WTC11 (cell line): Measurements from ENCODE around the gene WDPCP. TPM values are rescaled to one million over a fixed set of nuclear protein-coding genes. Genes with fewer than 3 reads are reported as not detected.

ENCODE experiments used
- ATAC-seq: fragments of 200-7000 bp; cut with Tn5 transposase; 2 replicates; pipeline ENCODE4 v1.10.0; 2021; ENCODE audit warnings: mild to moderate bottlenecking, moderate library complexity
- CTCF ChIA-PET: fragments of 300-600 bp; sonication (Branson Sonifier 250); formaldehyde crosslinking; loops from one replicate; lab custom pipeline; 2021; ENCODE audit warnings: antibody characterized with exemption; lab: Charles Lee
- POLR2A ChIA-PET: fragments of 350-600 bp; sonication (Branson Sonifier 250); formaldehyde crosslinking; loops from one replicate; lab custom pipeline; 2021; ENCODE audit warnings: antibody characterized with exemption; lab: Charles Lee
- DNase-seq: peaks from one replicate; pipeline ENCODE4 v3.0.0; 2021; ENCODE audit warnings: low spot score
- H3K27ac Mint-ChIP-seq: 2 replicates; pipeline ENCODE4 v1.8.0; 2021; ENCODE audit warnings: mixed read lengths
- H3K27me3 Mint-ChIP-seq: 2 replicates; pipeline ENCODE4 v1.8.0; 2021; ENCODE audit warnings: low read depth, mild to moderate bottlenecking, moderate library complexity, mixed read lengths
- H3K36me3 Mint-ChIP-seq: 2 replicates; pipeline ENCODE4 v1.8.0; 2021; ENCODE audit warnings: mixed read lengths
- H3K4me1 Mint-ChIP-seq: 2 replicates; pipeline ENCODE4 v1.8.0; 2022; ENCODE audit warnings: mixed read lengths
- H3K4me3 Mint-ChIP-seq: 2 replicates; pipeline ENCODE4 v1.8.0; 2021; ENCODE audit warnings: mild to moderate bottlenecking, moderate library complexity, mixed read lengths
- H3K9me3 Mint-ChIP-seq: 2 replicates; pipeline ENCODE4 v1.8.0; 2021; ENCODE audit warnings: mixed read lengths
- AR ChIP-seq: fragments of 250-450 bp; sonication (Bioruptor Pico); IDR thresholded peaks from 2 replicates; pipeline ENCODE4 v1.9.0; 2021; ENCODE audit warnings: mild to moderate bottlenecking
- ATF1 ChIP-seq: sonication (generic); formaldehyde crosslinking; IDR thresholded peaks from 2 replicates; pipeline ENCODE4 v1.8.1; 2023; ENCODE audit warnings: mild to moderate bottlenecking, moderate library complexity, missing genetic modification reagents
- ATF6 ChIP-seq: sonication (generic); formaldehyde crosslinking; IDR thresholded peaks from 2 replicates; pipeline ENCODE4 v1.8.1; 2023; ENCODE audit warnings: mild to moderate bottlenecking, missing genetic modification reagents
- FOXK1 ChIP-seq: sonication (generic); formaldehyde crosslinking; IDR thresholded peaks from 2 replicates; pipeline ENCODE4 v1.8.0; 2022; ENCODE audit warnings: mild to moderate bottlenecking, moderate library complexity, missing genetic modification reagents
- GRHL2 ChIP-seq: fragments of 250-450 bp; sonication (Bioruptor Pico); IDR thresholded peaks from 2 replicates; pipeline ENCODE4 v1.8.0; 2022; ENCODE audit warnings: mild to moderate bottlenecking, moderate library complexity; ENCODE audit not compliant: insufficient replicate concordance, severe bottlenecking
- IRF1 ChIP-seq: sonication (generic); formaldehyde crosslinking; IDR thresholded peaks from 2 replicates; pipeline ENCODE4 v1.8.0; 2023; ENCODE audit warnings: missing genetic modification reagents
- IRF2 ChIP-seq: sonication (generic); formaldehyde crosslinking; IDR thresholded peaks from 2 replicates; pipeline ENCODE4 v1.8.0; 2022; ENCODE audit warnings: low read depth, missing genetic modification reagents, borderline replicate concordance
- NFE2L1 ChIP-seq: sonication (generic); formaldehyde crosslinking; IDR thresholded peaks from 2 replicates; pipeline ENCODE4 v1.8.1; 2023; ENCODE audit warnings: missing genetic modification reagents
- NR3C1 ChIP-seq: sonication (generic); formaldehyde crosslinking; conservative IDR thresholded peaks from 2 replicates; pipeline ENCODE4 v1.8.1; 2023; ENCODE audit warnings: low read depth, mild to moderate bottlenecking, missing genetic modification reagents
- OVOL2 ChIP-seq: fragments of 250-450 bp; sonication (Bioruptor Pico); IDR thresholded peaks from 2 replicates; pipeline ENCODE4 v1.9.0; 2021; ENCODE audit warnings: mild to moderate bottlenecking, borderline replicate concordance
- RORB ChIP-seq: fragments of 250-450 bp; sonication (Bioruptor Pico); IDR thresholded peaks from 2 replicates; pipeline ENCODE4 v1.9.0; 2021; ENCODE audit warnings: mild to moderate bottlenecking
- SP1 ChIP-seq: sonication (generic); formaldehyde crosslinking; conservative IDR thresholded peaks from 2 replicates; pipeline ENCODE4 v1.8.1; 2022; ENCODE audit warnings: missing genetic modification reagents
- ZNF263 ChIP-seq: sonication (generic); formaldehyde crosslinking; IDR thresholded peaks from 2 replicates; pipeline ENCODE4 v1.8.1; 2022; ENCODE audit warnings: low read depth, mild to moderate bottlenecking, moderate library complexity, missing genetic modification reagents
- total RNA-seq: library from RNA; stranded (reverse); gene quantifications from 3 replicates; pipeline ENCODE4 v1.2.3, GENCODE V29; 2021
- TF ChIP-seq, protein P1 (sequence below): sonication (generic); formaldehyde crosslinking; IDR thresholded peaks from 2 replicates; pipeline ENCODE4 v1.8.1; 2022; ENCODE audit warnings: mild to moderate bottlenecking, moderate library complexity, missing genetic modification reagents
- TF ChIP-seq, protein P2 (sequence below): sonication (generic); formaldehyde crosslinking; IDR thresholded peaks from 2 replicates; pipeline ENCODE4 v1.8.0; 2023; ENCODE audit warnings: missing genetic modification reagents, mild to moderate bottlenecking, borderline replicate concordance
- TF ChIP-seq, protein P3 (sequence below): fragments of 250-450 bp; sonication (Bioruptor Pico); IDR thresholded peaks from 2 replicates; pipeline ENCODE4 v1.8.0; 2021; ENCODE audit warnings: mild to moderate bottlenecking

Gene WDPCP
- total RNA-seq, 1 experiment from 2014 or later = 10.9 TPM

DNA sequence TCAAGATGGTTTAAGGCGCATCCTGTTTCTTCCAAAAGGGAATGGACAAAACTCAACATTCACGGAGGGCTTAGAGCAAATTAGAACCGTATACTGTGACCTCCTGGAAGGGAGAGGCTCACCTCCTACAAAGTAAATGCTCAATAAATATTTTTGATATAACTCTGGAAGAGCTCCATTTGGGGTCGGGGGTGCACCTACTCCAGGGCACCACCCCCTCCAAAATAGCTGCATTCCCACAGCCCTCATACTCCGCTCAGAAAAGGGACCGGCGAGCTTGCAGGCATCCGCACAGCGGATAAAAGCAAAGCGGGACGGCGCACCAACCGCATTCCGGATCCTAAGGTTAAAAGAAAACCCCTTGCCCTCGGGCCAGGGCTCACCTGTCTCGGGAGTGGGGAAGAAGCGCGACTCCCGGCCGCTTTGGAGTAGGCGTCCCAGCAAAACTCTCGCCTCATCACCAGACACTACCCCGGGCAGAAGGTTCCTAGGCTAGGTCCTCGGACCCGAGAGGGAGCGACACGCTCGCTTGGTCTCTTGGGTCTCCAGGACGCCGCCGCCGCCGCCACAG lies 378 bp downstream of the WDPCP start:
- Mint-ChIP-seq H3K27me3 (no peaks in the 10 kb centered on the region), H3K4me1 (peaks cover 32% of the 10 kb centered on the region), H3K36me3 (peaks cover 13% of the 10 kb centered on the region), H3K27ac (peak overlapping the region; percentile 97), H3K9me3 (no peaks in the 10 kb centered on the region), H3K4me3 (peak overlapping the region; percentile 99)
- ChIA-PET POLR2A (interaction anchor here (0.6 to 1.9 kb wide), 9 partner anchors 9 to 253 kb away, joined by 3 to 14 read pairs (median 4); partner anchors contain the start of gene UGP2), CTCF (interaction anchor here (0.9 to 1.7 kb wide), 6 partner anchors 9 to 163 kb away, joined by 3 to 6 read pairs (median 4); no protein-coding TSS in a partner anchor)
- ATAC-seq (peak; percentile 5; the same call in 1 of the 2 replicates), DNase-seq (no peak)
- TF ChIP-seq, protein P1, sequence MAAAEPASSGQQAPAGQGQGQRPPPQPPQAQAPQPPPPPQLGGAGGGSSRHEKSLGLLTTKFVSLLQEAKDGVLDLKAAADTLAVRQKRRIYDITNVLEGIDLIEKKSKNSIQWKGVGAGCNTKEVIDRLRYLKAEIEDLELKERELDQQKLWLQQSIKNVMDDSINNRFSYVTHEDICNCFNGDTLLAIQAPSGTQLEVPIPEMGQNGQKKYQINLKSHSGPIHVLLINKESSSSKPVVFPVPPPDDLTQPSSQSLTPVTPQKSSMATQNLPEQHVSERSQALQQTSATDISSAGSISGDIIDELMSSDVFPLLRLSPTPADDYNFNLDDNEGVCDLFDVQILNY = 0 out of 2 replicates have a peak, but pooled peaks have one; percentile 35
- TF ChIP-seq ZNF263 (no peak), RORB (CRISPR knock-in tag) (no peak), ATF1 (CRISPR knock-in tag) (no peak), GRHL2 (no peak)
- TF ChIP-seq, protein P2, sequence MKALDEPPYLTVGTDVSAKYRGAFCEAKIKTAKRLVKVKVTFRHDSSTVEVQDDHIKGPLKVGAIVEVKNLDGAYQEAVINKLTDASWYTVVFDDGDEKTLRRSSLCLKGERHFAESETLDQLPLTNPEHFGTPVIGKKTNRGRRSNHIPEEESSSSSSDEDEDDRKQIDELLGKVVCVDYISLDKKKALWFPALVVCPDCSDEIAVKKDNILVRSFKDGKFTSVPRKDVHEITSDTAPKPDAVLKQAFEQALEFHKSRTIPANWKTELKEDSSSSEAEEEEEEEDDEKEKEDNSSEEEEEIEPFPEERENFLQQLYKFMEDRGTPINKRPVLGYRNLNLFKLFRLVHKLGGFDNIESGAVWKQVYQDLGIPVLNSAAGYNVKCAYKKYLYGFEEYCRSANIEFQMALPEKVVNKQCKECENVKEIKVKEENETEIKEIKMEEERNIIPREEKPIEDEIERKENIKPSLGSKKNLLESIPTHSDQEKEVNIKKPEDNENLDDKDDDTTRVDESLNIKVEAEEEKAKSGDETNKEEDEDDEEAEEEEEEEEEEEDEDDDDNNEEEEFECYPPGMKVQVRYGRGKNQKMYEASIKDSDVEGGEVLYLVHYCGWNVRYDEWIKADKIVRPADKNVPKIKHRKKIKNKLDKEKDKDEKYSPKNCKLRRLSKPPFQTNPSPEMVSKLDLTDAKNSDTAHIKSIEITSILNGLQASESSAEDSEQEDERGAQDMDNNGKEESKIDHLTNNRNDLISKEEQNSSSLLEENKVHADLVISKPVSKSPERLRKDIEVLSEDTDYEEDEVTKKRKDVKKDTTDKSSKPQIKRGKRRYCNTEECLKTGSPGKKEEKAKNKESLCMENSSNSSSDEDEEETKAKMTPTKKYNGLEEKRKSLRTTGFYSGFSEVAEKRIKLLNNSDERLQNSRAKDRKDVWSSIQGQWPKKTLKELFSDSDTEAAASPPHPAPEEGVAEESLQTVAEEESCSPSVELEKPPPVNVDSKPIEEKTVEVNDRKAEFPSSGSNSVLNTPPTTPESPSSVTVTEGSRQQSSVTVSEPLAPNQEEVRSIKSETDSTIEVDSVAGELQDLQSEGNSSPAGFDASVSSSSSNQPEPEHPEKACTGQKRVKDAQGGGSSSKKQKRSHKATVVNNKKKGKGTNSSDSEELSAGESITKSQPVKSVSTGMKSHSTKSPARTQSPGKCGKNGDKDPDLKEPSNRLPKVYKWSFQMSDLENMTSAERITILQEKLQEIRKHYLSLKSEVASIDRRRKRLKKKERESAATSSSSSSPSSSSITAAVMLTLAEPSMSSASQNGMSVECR (CRISPR knock-in tag) = peak; percentile 76; the same call in 1 of the 2 replicates

- POLR2A ChIA-PET = interaction anchor here (0.7 kb wide), 1 partner anchor 394 kb away, joined by 3 read pairs; no protein-coding TSS in a partner anchor
- no peak for DNase-seq
- peaks cover 28% of the 10 kb centered on the region for H3K4me1 Mint-ChIP-seq
These were observed 5.4 kb downstream of the WDPCP start for GRCh38 chr2:63582873-63583272.

DNA sequence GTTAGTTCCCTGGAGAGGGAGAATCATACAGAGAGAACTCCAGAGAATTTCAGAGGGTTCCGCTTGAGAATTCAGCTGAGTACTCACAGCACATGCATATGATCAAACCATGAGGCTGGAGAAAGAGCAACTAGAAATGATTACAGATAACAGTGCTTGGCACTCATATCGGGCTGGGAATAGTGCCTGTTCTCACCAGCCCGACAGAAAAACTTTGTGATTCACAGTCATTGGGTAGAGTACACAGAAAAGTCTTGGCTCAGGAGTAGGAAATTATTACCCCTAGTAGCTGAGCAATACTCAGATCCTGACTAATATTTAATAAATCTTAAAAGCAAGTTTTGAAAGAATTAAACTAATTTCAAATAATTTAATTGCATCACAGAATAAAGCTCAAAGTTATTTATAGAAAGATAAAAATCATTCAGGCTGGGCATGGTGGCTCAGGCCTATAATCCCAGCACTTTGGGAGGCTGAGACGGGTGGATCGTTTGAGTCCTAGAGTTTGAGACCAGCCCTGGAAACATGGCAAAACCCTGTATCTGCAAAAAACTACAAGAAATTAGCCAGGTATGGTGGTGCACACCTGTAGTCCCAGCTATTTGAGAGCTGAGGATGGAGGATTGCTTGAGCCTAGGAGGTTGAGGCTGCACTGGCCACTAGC lies 6.8 kb downstream of the WDPCP start:
- H3K4me1 Mint-ChIP-seq = peaks cover 24% of the 10 kb centered on the region
- CTCF ChIA-PET = no interaction called here
- no peaks in the 10 kb centered on the region for H3K36me3 Mint-ChIP-seq
- ATAC-seq (no peak), DNase-seq (no peak)
- no peaks in the 10 kb centered on the region for H3K27me3 Mint-ChIP-seq
- H3K9me3 Mint-ChIP-seq = no peaks in the 10 kb centered on the region
- peak overlapping the region; percentile 44; the same call in 1 of the 2 replicates for H3K27ac Mint-ChIP-seq
- POLR2A ChIA-PET = no interaction called here
- no peak overlapping the region for H3K4me3 Mint-ChIP-seq
- TF ChIP-seq IRF1 (CRISPR knock-in tag) (no peak), AR (CRISPR knock-in tag) (no peak), OVOL2 (CRISPR knock-in tag) (no peak), SP1 (CRISPR knock-in tag) (no peak), ATF6 (CRISPR knock-in tag) (no peak), NFE2L1 (CRISPR knock-in tag) (no peak)
- TF ChIP-seq, protein P3, sequence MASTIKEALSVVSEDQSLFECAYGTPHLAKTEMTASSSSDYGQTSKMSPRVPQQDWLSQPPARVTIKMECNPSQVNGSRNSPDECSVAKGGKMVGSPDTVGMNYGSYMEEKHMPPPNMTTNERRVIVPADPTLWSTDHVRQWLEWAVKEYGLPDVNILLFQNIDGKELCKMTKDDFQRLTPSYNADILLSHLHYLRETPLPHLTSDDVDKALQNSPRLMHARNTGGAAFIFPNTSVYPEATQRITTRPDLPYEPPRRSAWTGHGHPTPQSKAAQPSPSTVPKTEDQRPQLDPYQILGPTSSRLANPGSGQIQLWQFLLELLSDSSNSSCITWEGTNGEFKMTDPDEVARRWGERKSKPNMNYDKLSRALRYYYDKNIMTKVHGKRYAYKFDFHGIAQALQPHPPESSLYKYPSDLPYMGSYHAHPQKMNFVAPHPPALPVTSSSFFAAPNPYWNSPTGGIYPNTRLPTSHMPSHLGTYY = no peak

More at GRCh38 chr2:63582873-63583272, 5.4 kb downstream of the WDPCP start:
- H3K9me3 Mint-ChIP-seq = no peaks in the 10 kb centered on the region
- H3K27me3 Mint-ChIP-seq = no peaks in the 10 kb centered on the region
- H3K4me3 Mint-ChIP-seq = no peak overlapping the region
- CTCF ChIA-PET = no interaction called here
- H3K27ac Mint-ChIP-seq = 0 out of 2 replicates have a peak overlapping the region, but pooled peaks have one; percentile 24
- TF ChIP-seq IRF2 (CRISPR knock-in tag) (no peak), FOXK1 (CRISPR knock-in tag) (no peak), ATF1 (CRISPR knock-in tag) (no peak), NR3C1 (CRISPR knock-in tag) (no peak)
- TF ChIP-seq, all 79 proteins: peak for 0
- ATAC-seq = no peak
- H3K36me3 Mint-ChIP-seq = no peaks in the 10 kb centered on the region
